OCI-LY1 (cell line): ENCODE data around the gene TPO.

Experiments
- H2AFZ ChIP-seq: fragments of 200-600 bp; sonication (generic), shearing (Covaris generic); 2 replicates; pipeline ENCODE4 v1.6.0; 2014; ENCODE audit warnings: antibody characterized with exemption, mild to moderate bottlenecking, low read length
- H3F3A ChIP-seq: fragments of 200-600 bp; sonication (generic), shearing (Covaris generic); 2 replicates; pipeline ENCODE4 v1.6.0; 2014; ENCODE audit warnings: mild to moderate bottlenecking, antibody characterized with exemption, low read length, moderate library complexity; ENCODE audit not compliant: insufficient read depth
- H3K27ac ChIP-seq: fragments of 200-600 bp; sonication (generic); 2 replicates; pipeline ENCODE4 v1.5.1; 2014; ENCODE audit warnings: low read length, mixed run types, mild to moderate bottlenecking, low read depth; ENCODE audit not compliant: poor library complexity, severe bottlenecking
- H3K27me3 ChIP-seq: fragments of 200-600 bp; sonication (generic); 2 replicates; pipeline ENCODE4 v1.6.0; 2014; ENCODE audit warnings: antibody characterized with exemption, mild to moderate bottlenecking, low read length, moderate library complexity; ENCODE audit not compliant: insufficient read depth
- H3K36me3 ChIP-seq: fragments of 200-600 bp; sonication (generic); 2 replicates; pipeline ENCODE4 v1.6.1; 2014; ENCODE audit warnings: mild to moderate bottlenecking, antibody characterized with exemption, low read length, moderate library complexity, mixed read lengths; ENCODE audit not compliant: insufficient read depth
- H3K4me1 ChIP-seq: fragments of 200-600 bp; sonication (generic); 2 replicates; pipeline ENCODE4 v1.5.1; 2014; ENCODE audit warnings: mild to moderate bottlenecking, low read length, moderate library complexity; ENCODE audit not compliant: insufficient read depth, severe bottlenecking
- H3K4me2 ChIP-seq: fragments of 200-600 bp; sonication (generic), shearing (Covaris generic); 2 replicates; pipeline ENCODE4 v1.6.1; 2014; ENCODE audit warnings: low read length
- H3K4me3 ChIP-seq: fragments of 200-600 bp; sonication (generic); 2 replicates; pipeline ENCODE4 v1.5.1; 2014; ENCODE audit warnings: low read length, low read depth, mild to moderate bottlenecking, mixed read lengths; ENCODE audit not compliant: poor library complexity, severe bottlenecking
- H3K79me2 ChIP-seq: fragments of 200-600 bp; shearing (Covaris generic); 2 replicates; pipeline ENCODE4 v1.6.1; 2016; ENCODE audit warnings: mixed run types, low read length, mixed read lengths; ENCODE audit not compliant: insufficient read depth
- H3K9ac ChIP-seq: fragments of 200-600 bp; sonication (generic), shearing (Covaris generic); 2 replicates; pipeline ENCODE4 v1.6.1; 2014; ENCODE audit warnings: mild to moderate bottlenecking, low read length, mixed read lengths
- H3K9me2 ChIP-seq: fragments of 200-600 bp; sonication (generic), shearing (Covaris generic); 2 replicates; pipeline ENCODE4 v1.6.1; 2014; ENCODE audit warnings: low read depth, mild to moderate bottlenecking, low read length, mixed read lengths
- H3K9me3 ChIP-seq: fragments of 200-600 bp; shearing (Covaris generic); 2 replicates; pipeline ENCODE4 v1.6.1; 2014; ENCODE audit warnings: low read length, mixed read lengths
- H4K20me1 ChIP-seq: fragments of 200-600 bp; sonication (generic), shearing (Covaris generic); 2 replicates; pipeline ENCODE4 v1.6.0; 2016; ENCODE audit warnings: mild to moderate bottlenecking, low read length; ENCODE audit not compliant: insufficient read depth
- EZH2 ChIP-seq: fragments of 200-600 bp; sonication (generic), shearing (Covaris generic); IDR thresholded peaks from 2 replicates; pipeline ENCODE4 v1.8.0; 2017; ENCODE audit warnings: borderline replicate concordance, mixed run types, mild to moderate bottlenecking, antibody characterized with exemption, low read length, moderate library complexity, mixed read lengths
- TF ChIP-seq, protein P1 (sequence below): fragments of 200-600 bp; sonication (generic), shearing (Covaris generic); IDR thresholded peaks from 2 replicates; pipeline ENCODE4 v1.5.1; 2017; ENCODE audit warnings: mild to moderate bottlenecking, antibody characterized with exemption, low read length, moderate library complexity, mixed read lengths

The TPO gene

DNA sequence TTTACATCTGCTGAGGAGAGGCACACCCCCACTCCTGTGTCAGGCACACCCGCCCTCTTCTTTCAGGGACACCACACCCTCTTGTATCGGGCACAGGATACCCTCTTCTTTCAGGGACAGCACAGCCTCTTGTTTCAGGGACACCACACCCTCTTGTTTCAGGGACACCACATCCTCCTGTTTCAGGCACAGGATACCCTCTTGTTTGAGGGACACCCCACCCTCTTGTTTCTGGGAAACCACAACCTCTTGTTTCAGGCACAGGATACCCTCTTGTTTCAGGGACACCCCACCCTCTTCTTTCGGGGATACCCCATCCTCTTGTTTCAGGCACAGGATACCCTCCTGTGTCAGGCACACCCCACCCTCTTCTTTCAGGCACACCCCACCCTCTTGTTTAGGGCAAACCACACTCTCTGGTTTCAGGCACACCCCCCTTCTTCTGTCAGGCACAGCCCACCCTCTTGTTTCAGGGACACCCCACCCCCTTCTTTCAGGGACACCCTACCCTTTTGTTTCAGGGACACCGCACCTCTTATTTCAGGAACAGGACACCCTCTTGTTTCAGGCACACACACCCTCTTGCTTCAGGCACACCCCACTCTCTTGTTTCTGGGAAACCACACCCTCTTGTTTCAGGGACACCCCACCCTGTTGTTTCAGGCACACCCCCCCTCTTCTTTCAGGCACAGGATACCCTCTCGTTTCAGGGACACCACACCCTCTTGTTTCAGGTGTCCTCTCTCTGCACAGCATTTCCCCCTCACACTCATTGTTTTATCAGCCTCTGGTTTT lies 96.2 kb downstream of the TPO start:
- H3K27me3 ChIP-seq, result no peaks in the 10 kb centered on the region
- TF ChIP-seq EZH2, result no peak
- TF ChIP-seq, protein P1, sequence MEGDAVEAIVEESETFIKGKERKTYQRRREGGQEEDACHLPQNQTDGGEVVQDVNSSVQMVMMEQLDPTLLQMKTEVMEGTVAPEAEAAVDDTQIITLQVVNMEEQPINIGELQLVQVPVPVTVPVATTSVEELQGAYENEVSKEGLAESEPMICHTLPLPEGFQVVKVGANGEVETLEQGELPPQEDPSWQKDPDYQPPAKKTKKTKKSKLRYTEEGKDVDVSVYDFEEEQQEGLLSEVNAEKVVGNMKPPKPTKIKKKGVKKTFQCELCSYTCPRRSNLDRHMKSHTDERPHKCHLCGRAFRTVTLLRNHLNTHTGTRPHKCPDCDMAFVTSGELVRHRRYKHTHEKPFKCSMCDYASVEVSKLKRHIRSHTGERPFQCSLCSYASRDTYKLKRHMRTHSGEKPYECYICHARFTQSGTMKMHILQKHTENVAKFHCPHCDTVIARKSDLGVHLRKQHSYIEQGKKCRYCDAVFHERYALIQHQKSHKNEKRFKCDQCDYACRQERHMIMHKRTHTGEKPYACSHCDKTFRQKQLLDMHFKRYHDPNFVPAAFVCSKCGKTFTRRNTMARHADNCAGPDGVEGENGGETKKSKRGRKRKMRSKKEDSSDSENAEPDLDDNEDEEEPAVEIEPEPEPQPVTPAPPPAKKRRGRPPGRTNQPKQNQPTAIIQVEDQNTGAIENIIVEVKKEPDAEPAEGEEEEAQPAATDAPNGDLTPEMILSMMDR, result no peak
- no peaks in the 10 kb centered on the region for H3K36me3 ChIP-seq
- H3K27ac ChIP-seq, result no peak overlapping the region
- no peaks in the 10 kb centered on the region for H3F3A ChIP-seq
- no peak overlapping the region for H3K4me2 ChIP-seq
- H3K4me1 ChIP-seq, result no peaks in the 10 kb centered on the region
- no peaks in the 10 kb centered on the region for H3K9me2 ChIP-seq
- H2AFZ ChIP-seq, result no peak overlapping the region
- no peaks in the 10 kb centered on the region for H3K9me3 ChIP-seq
- no peaks in the 10 kb centered on the region for H3K79me2 ChIP-seq
- no peak overlapping the region for H3K9ac ChIP-seq
- no peak overlapping the region for H3K4me3 ChIP-seq
- no peaks in the 10 kb centered on the region for H4K20me1 ChIP-seq

DNA sequence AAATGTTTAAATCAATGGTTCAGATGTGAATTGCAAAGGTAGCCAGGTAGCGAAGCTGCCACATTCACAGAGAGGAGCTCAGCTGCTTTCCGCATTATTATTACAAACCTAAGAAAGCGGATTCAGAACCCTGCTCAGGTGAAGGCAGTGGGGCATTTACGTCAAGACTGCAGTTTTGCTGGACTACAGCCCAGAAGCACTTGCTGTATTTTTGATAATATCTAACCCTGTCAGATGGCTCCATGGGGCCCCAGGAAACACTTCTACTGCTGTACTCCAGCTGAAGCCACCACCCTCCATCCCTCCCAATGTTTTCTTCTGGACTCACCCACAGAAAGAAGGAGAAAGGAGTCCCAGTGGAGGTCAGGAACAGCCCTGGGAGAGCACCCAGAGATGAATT lies 96.9 kb downstream of the TPO start:
- Histone ChIP-seq H3K9ac (no peak overlapping the region), H4K20me1 (no peaks in the 10 kb centered on the region), H3K4me3 (no peak overlapping the region), H3K9me3 (no peaks in the 10 kb centered on the region), H2AFZ (no peak overlapping the region), H3K79me2 (no peaks in the 10 kb centered on the region), H3K9me2 (no peaks in the 10 kb centered on the region), H3K4me1 (no peaks in the 10 kb centered on the region), H3K36me3 (no peaks in the 10 kb centered on the region), H3K27me3 (no peaks in the 10 kb centered on the region), H3K4me2 (no peak overlapping the region), H3F3A (no peaks in the 10 kb centered on the region), H3K27ac (no peak overlapping the region)
- TF ChIP-seq, protein P1, result no peak

DNA sequence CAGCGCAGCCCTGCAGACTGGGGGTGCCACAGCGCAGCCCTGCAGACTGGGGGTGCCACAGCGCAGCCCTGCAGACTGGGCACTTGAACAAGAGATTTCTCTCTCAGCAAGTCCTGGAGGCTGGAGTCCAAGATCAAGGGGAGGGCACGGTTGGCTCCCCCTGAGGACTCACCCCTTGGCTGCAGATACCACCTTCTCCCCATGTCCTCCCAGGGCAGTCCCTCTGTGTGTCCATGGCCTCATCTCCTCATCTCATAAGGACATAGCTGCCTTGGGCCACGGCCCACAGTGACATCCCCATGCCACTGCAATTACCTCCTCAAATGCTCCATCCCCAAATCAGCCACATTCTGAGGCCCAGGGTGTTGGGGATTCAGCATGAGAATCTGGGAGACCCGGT lies 98.2 kb downstream of the TPO start:
- no peaks in the 10 kb centered on the region for H3K79me2 ChIP-seq
- no peaks in the 10 kb centered on the region for H4K20me1 ChIP-seq
- H3K9me3 ChIP-seq, result no peaks in the 10 kb centered on the region
- H3K27me3 ChIP-seq, result no peaks in the 10 kb centered on the region
- no peak overlapping the region for H3K27ac ChIP-seq
- TF ChIP-seq, protein P1, result no peak
- no peak for TF ChIP-seq EZH2
- no peak overlapping the region for H3K9ac ChIP-seq
- H3K4me3 ChIP-seq, result no peak overlapping the region
- no peak overlapping the region for H2AFZ ChIP-seq
- no peak overlapping the region for H3K4me2 ChIP-seq
- no peaks in the 10 kb centered on the region for H3F3A ChIP-seq
- H3K4me1 ChIP-seq, result no peaks in the 10 kb centered on the region
- no peaks in the 10 kb centered on the region for H3K36me3 ChIP-seq
- no peaks in the 10 kb centered on the region for H3K9me2 ChIP-seq
